ENCODE results near the gene INSR.
"Not testable (repeated sequence)": the region's sequence is repeated elsewhere in the genome, so short reads cannot be mapped to it uniquely, and the experiment has no call there.

Gene INSR

DNA sequence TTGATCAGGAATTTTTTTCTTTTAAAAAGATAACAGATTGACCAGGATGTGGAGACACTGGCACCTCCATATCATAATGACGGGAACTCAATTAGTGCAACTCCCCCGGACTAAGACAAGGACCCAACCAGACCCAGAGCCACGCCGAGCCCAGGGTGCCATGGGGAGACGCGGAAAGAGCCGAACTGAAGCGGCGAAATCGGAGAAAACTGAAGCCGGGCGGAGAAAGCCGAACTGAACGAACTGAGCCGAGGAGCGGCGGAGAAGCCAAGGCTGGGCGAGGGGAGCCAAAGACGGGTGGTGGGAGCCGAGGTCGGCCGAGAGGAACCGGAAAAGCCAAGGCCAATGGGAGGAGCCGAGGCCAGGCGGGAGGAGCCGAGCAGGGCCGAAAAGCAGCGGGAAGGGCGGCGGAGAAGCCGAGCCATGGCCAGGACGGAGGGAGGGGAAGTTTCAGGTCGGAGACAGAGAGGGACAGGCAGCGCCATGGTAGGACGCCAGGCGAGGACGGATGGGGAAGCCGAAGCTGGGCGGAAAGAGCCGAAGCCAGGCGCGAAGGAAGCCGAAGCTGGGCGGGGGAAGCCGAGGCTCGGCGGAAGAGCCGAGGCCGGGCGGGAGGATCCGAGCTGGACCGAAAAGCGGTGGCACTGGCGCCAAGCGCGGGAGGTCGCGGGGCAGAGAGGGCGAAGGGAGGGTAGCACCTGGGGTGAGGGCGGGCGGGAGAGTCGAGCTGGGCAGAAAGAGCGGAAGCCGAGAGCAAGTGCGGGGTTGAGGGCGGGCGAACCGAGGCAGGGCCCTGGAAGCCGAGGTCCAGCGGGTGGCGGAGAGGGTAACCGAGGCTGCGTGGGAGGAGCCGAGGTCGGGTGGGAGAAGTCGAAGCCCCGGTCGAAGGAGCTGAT lies 195.3 kb downstream of the INSR start:
- DNase-seq (ENCODE audit: low spot score): peak; percentile 93

- DNase-seq (ENCODE audit: low spot score): no peak
Observed at GRCh38 chr19:7098096-7098495, 196.1 kb downstream of the INSR start.

GRCh38 chr19:7088999-7089398 lies 205.2 kb downstream of the INSR start:
- DNase-seq (ENCODE audit: low spot score): no peak

DNA sequence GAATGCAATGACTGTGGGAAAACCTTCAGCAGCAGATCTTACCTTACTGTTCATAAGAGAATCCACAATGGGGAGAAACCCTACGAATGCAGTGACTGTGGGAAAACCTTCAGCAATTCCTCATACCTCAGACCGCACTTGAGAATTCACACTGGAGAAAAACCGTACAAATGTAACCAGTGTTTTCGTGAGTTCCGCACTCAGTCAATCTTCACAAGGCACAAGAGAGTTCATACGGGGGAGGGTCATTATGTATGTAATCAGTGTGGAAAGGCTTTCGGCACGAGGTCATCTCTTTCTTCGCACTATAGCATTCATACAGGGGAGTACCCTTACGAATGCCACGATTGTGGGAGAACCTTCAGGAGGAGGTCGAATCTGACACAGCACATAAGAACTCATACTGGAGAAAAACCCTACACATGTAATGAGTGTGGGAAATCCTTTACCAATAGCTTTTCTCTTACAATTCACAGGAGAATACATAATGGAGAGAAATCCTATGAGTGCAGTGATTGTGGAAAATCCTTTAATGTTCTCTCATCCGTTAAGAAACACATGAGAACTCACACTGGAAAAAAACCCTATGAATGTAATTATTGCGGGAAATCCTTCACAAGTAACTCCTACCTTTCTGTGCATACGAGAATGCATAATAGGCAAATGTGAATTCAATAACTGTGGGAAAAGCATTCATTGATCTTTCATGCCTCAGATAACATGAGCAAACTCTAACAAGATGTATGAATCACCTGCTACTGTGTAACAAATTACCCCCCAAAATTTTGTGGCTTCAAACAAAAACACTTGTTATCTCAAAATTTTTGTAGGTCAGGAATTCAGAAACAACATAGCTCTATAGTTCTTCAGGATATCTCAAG lies 210.9 kb downstream of the INSR start:
- DNase-seq (ENCODE audit: low spot score): no peak

DNA sequence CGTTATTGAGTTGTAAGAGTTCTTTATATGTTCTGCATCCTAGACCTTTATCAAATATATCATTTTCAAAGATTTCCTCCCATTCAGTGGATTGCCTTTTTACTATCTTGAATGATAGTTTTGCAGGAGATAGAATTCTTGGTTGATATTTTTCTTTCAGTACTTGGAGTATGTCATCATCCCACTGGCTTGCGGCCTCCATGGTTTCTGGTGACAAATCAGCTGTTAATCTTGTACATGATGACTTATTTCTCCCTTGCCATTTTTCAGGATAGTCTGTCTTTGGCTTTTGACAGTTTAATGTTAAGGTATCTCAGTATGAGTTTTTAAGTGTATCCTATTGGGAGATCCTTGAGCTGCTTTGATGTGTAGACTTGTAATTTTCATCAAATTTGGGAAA lies 216.2 kb downstream of the INSR start:
- no peak for DNase-seq (ENCODE audit: low spot score)

GRCh38 chr19:7076151-7076550 lies 218.1 kb downstream of the INSR start:
- no peak for DNase-seq (ENCODE audit: low spot score)

DNA sequence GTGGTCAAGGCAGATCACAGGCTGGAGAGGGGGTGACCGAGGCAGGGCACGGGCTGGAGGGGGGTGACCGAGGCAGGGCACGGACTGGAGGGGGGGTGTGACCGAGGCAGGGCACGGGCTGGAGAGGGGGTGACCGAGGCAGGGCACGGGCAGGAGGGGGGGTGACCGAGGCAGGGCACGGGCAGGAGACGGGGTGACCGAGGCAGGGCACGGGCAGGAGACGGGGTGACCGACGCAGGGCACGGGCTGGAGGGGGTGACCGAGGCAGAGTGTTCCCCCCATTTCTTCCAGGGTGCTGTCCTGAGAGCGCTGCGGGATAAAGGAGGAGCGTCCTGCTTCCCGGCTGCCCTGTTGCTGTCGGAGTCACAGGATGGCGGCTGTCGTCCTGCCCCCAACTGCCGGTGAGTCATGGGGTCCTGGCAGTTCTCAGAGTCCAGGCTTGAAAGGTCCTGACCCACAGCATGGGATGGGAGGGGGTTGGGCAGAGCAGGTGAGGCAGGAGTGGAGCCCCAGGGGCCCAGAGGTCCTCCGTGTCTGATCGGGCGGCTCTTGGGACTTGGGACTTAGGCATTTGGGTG lies 219.4 kb downstream of the INSR start:
- no peak for DNase-seq (ENCODE audit: low spot score)

- no peak for DNase-seq (ENCODE audit: low spot score)
Observed at GRCh38 chr19:7072541-7072940, 221.7 kb downstream of the INSR start.

DNA sequence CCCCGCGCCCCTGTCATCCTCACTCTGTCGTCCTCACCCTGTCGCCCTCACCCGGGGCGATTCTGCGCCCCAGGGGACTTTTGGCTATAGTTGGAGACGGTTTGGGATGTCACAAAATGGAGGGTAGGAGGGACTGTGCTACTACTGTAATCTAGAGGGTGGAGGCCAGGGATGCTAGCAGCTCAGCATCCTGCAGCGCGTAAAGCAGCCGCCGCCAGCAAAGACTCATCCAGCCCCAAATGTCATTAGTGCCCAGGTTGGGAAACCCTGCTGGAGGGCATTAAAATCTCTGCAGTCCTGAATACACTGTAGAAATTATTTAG lies 224.3 kb downstream of the INSR start:
- DNase-seq (ENCODE audit: low spot score): peak; percentile 8

DNA sequence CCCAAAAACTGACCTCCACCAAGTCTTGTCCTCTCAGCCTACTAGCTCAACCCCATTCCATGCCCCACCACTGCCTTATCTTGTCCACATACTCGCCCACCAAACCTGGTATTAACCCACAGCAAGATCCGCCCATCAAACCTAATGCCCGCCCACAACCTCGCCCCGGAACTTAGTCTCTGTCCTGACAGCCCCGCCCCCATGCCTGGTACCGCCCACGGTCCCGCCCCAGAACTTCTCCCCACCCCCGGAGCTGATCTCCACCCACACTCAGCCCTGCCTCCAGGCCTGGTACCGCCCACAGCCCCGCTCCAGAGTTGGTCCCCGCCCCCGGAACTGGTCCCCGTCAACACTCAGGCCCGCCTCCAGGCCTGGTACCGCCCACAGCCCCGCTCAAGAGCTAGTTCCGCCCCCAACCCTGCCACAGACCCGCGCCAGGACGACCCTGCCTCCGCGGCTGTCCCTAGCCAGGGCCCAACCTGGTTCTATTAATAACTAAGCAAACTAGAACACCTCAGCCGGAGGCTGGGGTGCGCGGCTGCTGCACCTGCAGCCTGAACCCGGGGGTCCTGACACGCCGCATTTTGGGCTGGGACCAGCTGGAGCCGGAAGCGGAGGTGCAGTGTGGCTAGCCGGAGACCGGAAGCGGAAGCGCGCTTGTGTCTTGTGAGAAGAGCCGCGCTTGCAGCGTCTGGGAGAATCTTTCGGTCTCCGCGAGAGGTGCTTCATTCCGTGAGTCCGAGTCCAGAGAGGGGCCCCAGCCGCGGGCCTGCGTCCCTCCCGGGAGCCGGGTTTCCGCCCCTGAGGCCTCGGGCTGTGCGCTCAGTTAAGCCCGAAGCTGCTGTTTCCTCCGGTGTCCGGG lies 224.9 kb downstream of the INSR start, which contains the start of gene ZNF557:
ZNF557 (plus strand) TSS at position 662 of the 862 bp plus-strand sequence. CDS start 5,372 bp downstream, outside the sequence.
- peak; percentile 99 for DNase-seq (ENCODE audit: low spot score)

GRCh38 chr19:7068599-7068998 lies 225.6 kb downstream of the INSR start:
- no peak for DNase-seq (ENCODE audit: low spot score)

GRCh38 chr19:7067716-7068115 lies 226.5 kb downstream of the INSR start:
- no peak for DNase-seq (ENCODE audit: low spot score)

DNA sequence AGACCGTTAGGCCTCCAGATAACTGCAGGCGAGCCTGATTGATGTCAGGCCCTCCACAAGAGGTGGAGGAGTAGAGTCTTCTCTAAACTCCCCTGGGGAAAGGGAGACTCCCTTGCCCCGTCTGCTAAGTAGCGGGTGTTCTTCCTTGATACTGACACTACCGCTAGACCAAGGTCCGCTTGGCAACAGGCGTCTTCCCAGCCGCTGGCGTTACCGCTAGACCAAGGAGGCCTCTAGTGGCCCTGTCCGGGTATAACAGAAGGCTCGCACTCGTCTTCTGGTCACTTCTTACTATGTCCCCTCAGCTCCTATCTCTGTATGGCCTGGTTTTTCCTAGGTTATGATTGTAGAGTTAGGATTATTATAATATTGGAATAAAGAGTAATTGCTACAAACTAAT lies 227.1 kb downstream of the INSR start:
- DNase-seq (ENCODE audit: low spot score): not testable (repeated sequence)

GRCh38 chr19:7063764-7064418 lies 230.3 kb downstream of the INSR start:
- DNase-seq (ENCODE audit: low spot score): no peak

GRCh38 chr19:7063339-7063738 lies 230.9 kb downstream of the INSR start:
- DNase-seq (ENCODE audit: low spot score): no peak
